Body of pancreas (tissue), 4 donors: ENCODE measurements around the gene PCK2.

Source experiments
- CTCF ChIP-seq, 7 experiments: fragments of 450-650 bp in 4 of 7; fragments of 200-600 bp in 3 of 7; sonication (generic) in 3 of 7; IDR thresholded peaks; one replicate each; pipeline ENCODE4 v1.5.1; 2016 to 2019; ENCODE audit warnings: antibody characterized with exemption in 7 of 7
- POLR2A ChIP-seq, 3 donors: fragments of 450-650 bp; IDR thresholded peaks; one replicate each; pipeline ENCODE4 v1.6.1; 2016; ENCODE audit warnings: antibody characterized with exemption in 3 of 3, mild to moderate bottlenecking in 2 of 3

GRCh38 chr14:24082411-24083080 is 11.6 kb upstream of the PCK2 start:
- no peak for TF ChIP-seq CTCF (IDR thresholded peaks at IDR 0.05)
- no peak for TF ChIP-seq POLR2A (IDR thresholded peaks at IDR 0.05)
